Upper lobe of left lung (tissue), 6 donors: ENCODE measurements around the gene SUPT20HL2. TPM values are rescaled to one million over a fixed set of nuclear protein-coding genes. Genes with fewer than 3 reads are reported as not detected.

Experiments used
- ATAC-seq, 2 donors: fragments of 200-7000 bp; cut with Tn5 transposase; one replicate each; pipeline ENCODE4 v1.9.1; 2022; ENCODE audit warnings: mild to moderate bottlenecking in 2 of 2, moderate library complexity in 2 of 2; ENCODE audit not compliant: low FRiP score in 2 of 2
- DNase-seq, 2 donors: peaks; one replicate each; pipeline ENCODE4 v3.0.0-alpha.2; 2019 to 2020
- H3K27ac ChIP-seq, 4 donors: fragments of 200-600 bp; sonication (generic); one replicate each; pipeline ENCODE4 v1.5.1; 2016 to 2019
- H3K27me3 ChIP-seq, 4 donors: fragments of 200-600 bp; sonication (generic); one replicate each; pipeline ENCODE4 v1.5.1; 2017 to 2019
- H3K36me3 ChIP-seq, 4 donors: fragments of 200-600 bp; sonication (generic); one replicate each; pipeline ENCODE4 v1.5.1; 2016 to 2019
- H3K4me1 ChIP-seq, 4 donors: fragments of 200-600 bp; sonication (generic); one replicate each; pipeline ENCODE4 v1.5.1; 2018 to 2019
- H3K4me3 ChIP-seq, 4 donors: fragments of 200-600 bp; sonication (generic); one replicate each; pipeline ENCODE4 v1.5.1; 2017 to 2019; ENCODE audit warnings: mild to moderate bottlenecking in 2 of 4, moderate library complexity in 1 of 4
- H3K9me3 ChIP-seq, 4 donors: fragments of 200-600 bp; sonication (generic); one replicate each; pipeline ENCODE4 v1.5.1; 2018 to 2019
- EP300 ChIP-seq, 4 donors: sonication (generic); formaldehyde crosslinking; IDR thresholded peaks; one replicate each; pipeline ENCODE4 v1.5.1; 2017; ENCODE audit warnings: antibody characterized with exemption in 4 of 4, control low read depth in 2 of 4
- POLR2A ChIP-seq, 4 donors: fragments of 450-650 bp; IDR thresholded peaks; one replicate each; pipeline ENCODE4 v1.5.1; 2016 to 2017; ENCODE audit warnings: antibody characterized with exemption in 4 of 4, mild to moderate bottlenecking in 2 of 4
- POLR2AphosphoS5 ChIP-seq, 2 donors: sonication (generic); formaldehyde crosslinking; IDR thresholded peaks; one replicate each; pipeline ENCODE4 v1.5.1; 2017; ENCODE audit warnings: antibody characterized with exemption in 2 of 2
- WGBS, 2 donors: methylation state at CpG; one replicate each; pipeline ENCODE4 v1.1.5; 2017 to 2018; 5-methylcytosine and 5-hydroxymethylcytosine counted together
- total RNA-seq, 6 donors: library from RNA; depleted of rRNA in 4 of 6; stranded (reverse); fragments of >200 nt in 4 of 6; gene quantifications; one replicate each; pipeline versions ENCODE4 v1.1.0 to v1.2.1, GENCODE V29; 2016 to 2021
- TF ChIP-seq, protein P1 (sequence below), 6 experiments: fragments of 450-650 bp in 4 of 6; fragments of 200-600 bp in 2 of 6; sonication (generic) in 2 of 6; IDR thresholded peaks; one replicate each; pipeline ENCODE4 v1.5.1; 2016 to 2019; ENCODE audit warnings: antibody characterized with exemption in 6 of 6
- donor health status: DM: no; HTN: no; CAD: no; lungs with moderate emphysema.
- donor health status: DM: no; HTN: yes; CAD: no; lungs with severe emphysema.

The SUPT20HL2 gene
- total RNA-seq, 6 donors from 2014 or later: not detected

DNA sequence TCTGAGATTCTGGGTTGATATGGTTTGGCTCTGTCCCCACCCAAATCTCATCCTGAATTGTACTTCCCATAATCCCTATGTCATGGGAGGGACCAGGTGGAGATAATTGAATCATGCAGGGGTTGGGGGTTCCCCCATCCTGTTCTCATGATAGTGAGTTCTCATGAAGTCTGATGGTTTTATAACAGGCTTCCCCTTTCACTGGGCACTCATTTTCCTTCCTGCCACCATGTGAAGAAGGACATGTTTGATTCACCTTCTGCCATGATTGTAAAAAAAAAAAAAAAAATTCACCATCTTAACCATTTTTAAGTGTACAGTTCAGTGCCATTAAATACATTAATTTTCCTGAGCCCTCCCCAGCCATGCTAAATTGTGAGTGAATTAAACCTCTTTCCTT is 42.6 kb downstream of the SUPT20HL2 start:
- no peak for TF ChIP-seq EP300 (IDR thresholded peaks at IDR 0.05)
- TF ChIP-seq, protein P1, sequence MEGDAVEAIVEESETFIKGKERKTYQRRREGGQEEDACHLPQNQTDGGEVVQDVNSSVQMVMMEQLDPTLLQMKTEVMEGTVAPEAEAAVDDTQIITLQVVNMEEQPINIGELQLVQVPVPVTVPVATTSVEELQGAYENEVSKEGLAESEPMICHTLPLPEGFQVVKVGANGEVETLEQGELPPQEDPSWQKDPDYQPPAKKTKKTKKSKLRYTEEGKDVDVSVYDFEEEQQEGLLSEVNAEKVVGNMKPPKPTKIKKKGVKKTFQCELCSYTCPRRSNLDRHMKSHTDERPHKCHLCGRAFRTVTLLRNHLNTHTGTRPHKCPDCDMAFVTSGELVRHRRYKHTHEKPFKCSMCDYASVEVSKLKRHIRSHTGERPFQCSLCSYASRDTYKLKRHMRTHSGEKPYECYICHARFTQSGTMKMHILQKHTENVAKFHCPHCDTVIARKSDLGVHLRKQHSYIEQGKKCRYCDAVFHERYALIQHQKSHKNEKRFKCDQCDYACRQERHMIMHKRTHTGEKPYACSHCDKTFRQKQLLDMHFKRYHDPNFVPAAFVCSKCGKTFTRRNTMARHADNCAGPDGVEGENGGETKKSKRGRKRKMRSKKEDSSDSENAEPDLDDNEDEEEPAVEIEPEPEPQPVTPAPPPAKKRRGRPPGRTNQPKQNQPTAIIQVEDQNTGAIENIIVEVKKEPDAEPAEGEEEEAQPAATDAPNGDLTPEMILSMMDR (IDR thresholded peaks at IDR 0.05): no peak
- no peak for TF ChIP-seq POLR2AphosphoS5 (IDR thresholded peaks at IDR 0.05)
- TF ChIP-seq POLR2A (IDR thresholded peaks at IDR 0.05): no peak
- DNase-seq: no peak
- Histone ChIP-seq H3K4me1 (no peaks in the 10 kb centered on the region), H3K27ac (no peak overlapping the region), H3K4me3 (no peak overlapping the region), H3K36me3 (no peaks in the 10 kb centered on the region), H3K9me3 (no peaks in the 10 kb centered on the region), H3K27me3 (no peaks in the 10 kb centered on the region)
- no peak for ATAC-seq

DNA sequence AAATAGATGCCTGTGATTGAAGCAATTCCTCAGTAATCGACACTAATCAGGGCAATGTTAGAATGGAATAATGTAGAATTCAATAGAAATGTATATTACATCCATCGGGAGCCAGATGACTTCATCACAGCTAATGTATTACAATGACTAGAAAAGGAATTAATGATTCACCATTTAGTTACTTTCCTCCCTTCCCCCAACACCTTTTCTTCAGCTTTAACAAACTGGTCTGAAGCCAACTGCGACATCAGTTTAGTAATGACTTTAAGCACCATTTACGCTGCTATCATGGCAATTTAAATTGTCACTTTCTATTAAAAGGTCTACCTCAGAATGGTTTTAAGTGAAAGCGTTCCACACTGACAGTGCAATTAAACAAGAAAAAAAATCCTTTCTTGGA is 45.1 kb downstream of the SUPT20HL2 start:
- Histone ChIP-seq H3K9me3 (no peaks in the 10 kb centered on the region), H3K4me1 (no peaks in the 10 kb centered on the region), H3K27me3 (no peaks in the 10 kb centered on the region), H3K27ac (no peak overlapping the region), H3K4me3 (no peak overlapping the region), H3K36me3 (no peaks in the 10 kb centered on the region)
- ATAC-seq (no peak), DNase-seq (no peak)
- 89 to 91% methylated on average over 5 of the region's 5 CpGs for WGBS, 2 donors
- TF ChIP-seq EP300 (IDR thresholded peaks at IDR 0.05) (no peak), POLR2A (IDR thresholded peaks at IDR 0.05) (no peak), POLR2AphosphoS5 (IDR thresholded peaks at IDR 0.05) (no peak)
- TF ChIP-seq, protein P1 (IDR thresholded peaks at IDR 0.05): no peak

DNA sequence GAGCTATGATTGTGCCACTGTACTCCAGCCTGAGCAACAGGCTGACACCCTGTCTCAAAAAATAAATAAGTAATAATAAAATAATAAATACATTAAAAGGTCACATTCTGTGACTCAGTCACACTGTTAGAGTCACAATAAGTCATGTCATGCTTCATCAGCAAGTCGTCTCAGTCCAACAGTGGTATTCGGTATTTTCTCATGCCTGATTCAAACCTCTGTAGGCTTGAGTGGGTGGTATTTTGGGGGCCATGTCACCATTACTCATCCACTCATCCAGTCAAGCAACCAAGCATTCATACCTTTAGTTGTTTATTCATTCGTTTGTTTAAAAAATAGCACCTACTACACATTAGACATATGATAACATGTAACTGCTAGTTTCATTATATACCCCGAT is 46.9 kb downstream of the SUPT20HL2 start:
- H3K27me3 ChIP-seq: no peaks in the 10 kb centered on the region
- ATAC-seq (no peak), DNase-seq (no peak)
- no peaks in the 10 kb centered on the region for H3K36me3 ChIP-seq
- H3K27ac ChIP-seq: no peak overlapping the region
- 79 to 89% methylated on average over 4 of the region's 4 CpGs for WGBS, 2 donors
- H3K9me3 ChIP-seq: no peaks in the 10 kb centered on the region
- H3K4me3 ChIP-seq: no peak overlapping the region
- no peaks in the 10 kb centered on the region for H3K4me1 ChIP-seq
- TF ChIP-seq POLR2AphosphoS5 (IDR thresholded peaks at IDR 0.05): no peak
- TF ChIP-seq POLR2A (IDR thresholded peaks at IDR 0.05): no peak
- TF ChIP-seq EP300 (IDR thresholded peaks at IDR 0.05): no peak
- TF ChIP-seq, protein P1 (IDR thresholded peaks at IDR 0.05): no peak

DNA sequence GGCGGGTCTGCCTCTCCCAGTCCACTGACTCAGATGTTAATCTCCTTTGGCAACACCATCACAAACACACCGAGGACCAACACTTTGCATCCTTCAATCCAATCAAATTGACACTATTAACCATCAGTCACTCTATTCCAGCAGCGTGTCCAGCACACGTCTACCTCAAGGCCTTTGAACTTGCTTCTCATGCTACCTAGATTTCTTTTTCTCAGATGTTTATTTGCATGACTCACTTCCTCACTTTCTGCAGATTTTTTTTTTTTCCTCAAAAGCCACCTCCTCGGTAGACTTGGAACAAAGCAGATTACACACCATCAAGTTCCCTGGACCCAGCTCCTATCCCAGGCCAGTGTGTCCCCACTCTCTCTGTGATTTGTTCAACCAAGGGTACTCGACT is 49.5 kb downstream of the SUPT20HL2 start:
- DNase-seq: no peak
- Histone ChIP-seq H3K27ac (no peak overlapping the region), H3K4me3 (no peak overlapping the region), H3K9me3 (no peaks in the 10 kb centered on the region), H3K27me3 (no peaks in the 10 kb centered on the region), H3K36me3 (no peaks in the 10 kb centered on the region), H3K4me1 (no peaks in the 10 kb centered on the region)
- 73 to 83% methylated on average over 6 of the region's 6 CpGs for WGBS, 2 donors
- no peak for ATAC-seq
- no peak for TF ChIP-seq POLR2AphosphoS5 (IDR thresholded peaks at IDR 0.05)
- TF ChIP-seq EP300 (IDR thresholded peaks at IDR 0.05): no peak
- TF ChIP-seq, protein P1 (IDR thresholded peaks at IDR 0.05): no peak
- TF ChIP-seq POLR2A (IDR thresholded peaks at IDR 0.05): no peak

DNA sequence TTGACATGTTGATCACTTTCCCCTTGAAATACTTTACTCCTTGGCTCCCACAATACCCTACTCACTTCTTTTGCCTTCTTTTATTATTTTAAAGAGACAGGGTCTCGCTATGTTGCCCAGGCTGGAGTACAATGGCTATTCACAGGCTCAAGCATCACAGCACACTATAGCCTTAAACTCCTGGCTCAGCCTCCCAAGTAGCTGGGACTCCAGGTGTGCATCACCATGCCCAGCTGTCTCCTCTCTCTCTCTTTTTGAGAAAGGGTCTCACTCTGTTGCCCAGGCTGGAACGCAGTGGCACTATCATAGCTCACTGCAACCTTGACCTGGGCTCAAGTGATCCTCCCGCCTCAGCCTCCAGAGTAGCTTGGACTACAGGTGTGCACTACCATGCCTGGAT is 51.6 kb downstream of the SUPT20HL2 start:
- no peak for ATAC-seq
- no peaks in the 10 kb centered on the region for H3K36me3 ChIP-seq
- no peak overlapping the region for H3K27ac ChIP-seq
- no peak for DNase-seq
- no peaks in the 10 kb centered on the region for H3K9me3 ChIP-seq
- no peaks in the 10 kb centered on the region for H3K27me3 ChIP-seq
- 85 to 96% methylated on average over 2 to 3 of the region's 3 CpGs for WGBS, 2 donors
- no peak overlapping the region for H3K4me3 ChIP-seq
- TF ChIP-seq, protein P1 (IDR thresholded peaks at IDR 0.05): no peak
- TF ChIP-seq POLR2AphosphoS5 (IDR thresholded peaks at IDR 0.05) (no peak), POLR2A (IDR thresholded peaks at IDR 0.05) (no peak), EP300 (IDR thresholded peaks at IDR 0.05) (no peak)
- H3K4me1 ChIP-seq: no peaks in the 10 kb centered on the region
